OCI-LY7 (cell line): Measurements from ENCODE around the gene RGS17. TPM values are rescaled to one million over a fixed set of nuclear protein-coding genes. Genes with fewer than 3 reads are reported as not detected.

Source experiments
- BruUV-seq: library from RNA; stranded (reverse); fragments of 400-500 nt; replicated peaks from 2 replicates; lab custom pipeline; 2021; lab: Mats Ljungman, UMichigan
- CTCF ChIA-PET: fragments of 300-600 bp; sonication (Branson Sonifier 250); formaldehyde crosslinking; loops from one replicate; lab custom pipeline; 2022; ENCODE audit warnings: antibody characterized with exemption; ENCODE audit not compliant: unreplicated experiment; lab: Charles Lee
- POLR2A ChIA-PET: fragments of 300-600 bp; sonication (Branson Sonifier 250); formaldehyde crosslinking; loops from one replicate; lab custom pipeline; 2022; ENCODE audit warnings: antibody characterized with exemption; lab: Charles Lee
- DNase-seq: peaks from one replicate; pipeline ENCODE4 v3.0.0-alpha.2; 2015; ENCODE audit warnings: low spot score
- H2AFZ ChIP-seq: fragments of 200-600 bp; sonication (generic), shearing (Covaris generic); 2 replicates; pipeline ENCODE4 v1.6.1; 2014; ENCODE audit warnings: mild to moderate bottlenecking, antibody characterized with exemption, low read length, moderate library complexity
- H3K27ac ChIP-seq: fragments of 200-600 bp; sonication (generic); 2 replicates; pipeline ENCODE4 v1.5.1; 2014; ENCODE audit warnings: mixed run types, low read depth, mild to moderate bottlenecking, moderate library complexity, low read length, inconsistent platforms; ENCODE audit not compliant: poor library complexity, severe bottlenecking
- H3K36me3 ChIP-seq: fragments of 200-600 bp; sonication (generic); 2 replicates; pipeline ENCODE4 v1.6.1; 2014; ENCODE audit warnings: mild to moderate bottlenecking, antibody characterized with exemption, low read length, moderate library complexity, mixed read lengths; ENCODE audit not compliant: insufficient read depth
- H3K4me1 ChIP-seq: fragments of 200-600 bp; sonication (generic); 2 replicates; pipeline ENCODE4 v1.5.1; 2014; ENCODE audit warnings: mild to moderate bottlenecking, low read length; ENCODE audit not compliant: insufficient read depth, poor library complexity, severe bottlenecking
- H3K4me2 ChIP-seq: fragments of 200-600 bp; sonication (generic); 2 replicates; pipeline ENCODE4 v1.6.1; 2014; ENCODE audit warnings: mild to moderate bottlenecking, low read length
- H3K4me3 ChIP-seq: fragments of 200-600 bp; sonication (generic); 2 replicates; pipeline ENCODE4 v1.5.1; 2014; ENCODE audit warnings: mild to moderate bottlenecking, low read depth, low read length; ENCODE audit not compliant: poor library complexity, severe bottlenecking
- H3K79me2 ChIP-seq: fragments of 200-600 bp; sonication (generic); 2 replicates; pipeline ENCODE4 v1.6.1; 2016; ENCODE audit warnings: low read depth, mild to moderate bottlenecking, low read length, moderate library complexity, mixed read lengths; ENCODE audit not compliant: insufficient read depth
- H3K9me2 ChIP-seq: fragments of 200-600 bp; sonication (generic); 2 replicates; pipeline ENCODE4 v1.6.1; 2016; ENCODE audit warnings: mild to moderate bottlenecking, low read length, mixed read lengths; ENCODE audit not compliant: insufficient read depth
- H3K9me3 ChIP-seq: fragments of 200-600 bp; sonication (generic); 2 replicates; pipeline ENCODE4 v1.6.1; 2014; ENCODE audit warnings: mild to moderate bottlenecking, mixed run types, low read length, mixed read lengths
- H4K20me1 ChIP-seq: fragments of 200-600 bp; sonication (generic); 2 replicates; pipeline ENCODE4 v1.6.1; 2014; ENCODE audit warnings: mild to moderate bottlenecking, antibody characterized with exemption, low read length, moderate library complexity, mixed read lengths; ENCODE audit not compliant: insufficient read depth
- EZH2phosphoT487 ChIP-seq: fragments of 200-600 bp; sonication (generic); IDR thresholded peaks from 2 replicates; pipeline ENCODE4 v1.6.1; 2018; ENCODE audit warnings: low read depth, borderline replicate concordance, mild to moderate bottlenecking, mixed run types, antibody characterized with exemption, low read length, moderate library complexity, mixed read lengths
- intact Hi-C: fragments of 100-400 bp; cut with micrococcal nuclease; formaldehyde crosslinking; loops from one replicate; pipeline ENCODE4 v1.10.0; 2022; ENCODE audit not compliant: unreplicated experiment
- total RNA-seq, 2 experiments: library from RNA; depleted of rRNA in 1 of 2; stranded (reverse); fragments of >200 nt in 1 of 2; shearing (Covaris generic) in 1 of 2; gene quantifications; 2 replicates each; pipeline ENCODE4 v1.2.3, GENCODE V29; 2014 to 2022
- TF ChIP-seq, protein P1 (sequence below): fragments of 200-600 bp; sonication (generic); conservative IDR thresholded peaks from 2 replicates; pipeline ENCODE4 v1.5.1; 2014; ENCODE audit warnings: mild to moderate bottlenecking, antibody characterized with exemption, low read length, moderate library complexity, mixed read lengths

Gene RGS17
- total RNA-seq, 2 experiments from 2014 or later, result not detected

DNA sequence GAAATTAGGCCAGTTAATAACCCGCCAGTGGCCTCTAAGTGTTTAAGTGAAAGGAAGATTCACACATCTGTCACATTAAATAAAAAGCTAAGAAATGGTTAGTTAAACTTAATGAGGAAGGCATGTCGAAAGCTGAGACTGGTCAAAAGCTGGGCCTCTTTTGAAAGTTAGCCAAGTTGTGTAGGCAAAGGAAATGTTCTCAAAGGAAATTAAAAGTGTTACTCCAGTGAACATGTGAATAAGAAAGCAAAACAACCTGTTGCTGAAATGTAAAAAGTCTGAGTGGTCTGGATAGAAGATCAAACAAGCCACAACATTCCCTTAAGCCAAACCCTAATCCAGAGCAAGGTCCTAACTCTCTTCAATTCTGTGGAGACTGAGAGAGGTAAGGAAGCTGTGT is 117.6 kb downstream of the RGS17 start:
- H3K79me2 ChIP-seq, result no peaks in the 10 kb centered on the region
- TF ChIP-seq, protein P1, sequence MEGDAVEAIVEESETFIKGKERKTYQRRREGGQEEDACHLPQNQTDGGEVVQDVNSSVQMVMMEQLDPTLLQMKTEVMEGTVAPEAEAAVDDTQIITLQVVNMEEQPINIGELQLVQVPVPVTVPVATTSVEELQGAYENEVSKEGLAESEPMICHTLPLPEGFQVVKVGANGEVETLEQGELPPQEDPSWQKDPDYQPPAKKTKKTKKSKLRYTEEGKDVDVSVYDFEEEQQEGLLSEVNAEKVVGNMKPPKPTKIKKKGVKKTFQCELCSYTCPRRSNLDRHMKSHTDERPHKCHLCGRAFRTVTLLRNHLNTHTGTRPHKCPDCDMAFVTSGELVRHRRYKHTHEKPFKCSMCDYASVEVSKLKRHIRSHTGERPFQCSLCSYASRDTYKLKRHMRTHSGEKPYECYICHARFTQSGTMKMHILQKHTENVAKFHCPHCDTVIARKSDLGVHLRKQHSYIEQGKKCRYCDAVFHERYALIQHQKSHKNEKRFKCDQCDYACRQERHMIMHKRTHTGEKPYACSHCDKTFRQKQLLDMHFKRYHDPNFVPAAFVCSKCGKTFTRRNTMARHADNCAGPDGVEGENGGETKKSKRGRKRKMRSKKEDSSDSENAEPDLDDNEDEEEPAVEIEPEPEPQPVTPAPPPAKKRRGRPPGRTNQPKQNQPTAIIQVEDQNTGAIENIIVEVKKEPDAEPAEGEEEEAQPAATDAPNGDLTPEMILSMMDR, result no peak
- TF ChIP-seq EZH2phosphoT487, result no peak
- no peak overlapping the region for H2AFZ ChIP-seq
- ChIA-PET CTCF (no interaction called here), POLR2A (interaction anchor here (0.7 kb wide), 1 partner anchor 944 kb away, joined by 3 read pairs; no protein-coding TSS in a partner anchor)
- H3K4me3 ChIP-seq, result no peak overlapping the region
- H3K9me2 ChIP-seq, result no peaks in the 10 kb centered on the region
- no peaks in the 10 kb centered on the region for H3K4me1 ChIP-seq
- no TSS peak for BruUV-seq
- H3K4me2 ChIP-seq, result no peak overlapping the region
- H3K9me3 ChIP-seq, result no peaks in the 10 kb centered on the region; the same call in 1 of the 2 replicates
- no peak overlapping the region for H3K27ac ChIP-seq
- no peaks in the 10 kb centered on the region for H3K36me3 ChIP-seq
- intact Hi-C loops, result no loop called here
- H4K20me1 ChIP-seq, result no peaks in the 10 kb centered on the region
- DNase-seq, result no peak

DNA sequence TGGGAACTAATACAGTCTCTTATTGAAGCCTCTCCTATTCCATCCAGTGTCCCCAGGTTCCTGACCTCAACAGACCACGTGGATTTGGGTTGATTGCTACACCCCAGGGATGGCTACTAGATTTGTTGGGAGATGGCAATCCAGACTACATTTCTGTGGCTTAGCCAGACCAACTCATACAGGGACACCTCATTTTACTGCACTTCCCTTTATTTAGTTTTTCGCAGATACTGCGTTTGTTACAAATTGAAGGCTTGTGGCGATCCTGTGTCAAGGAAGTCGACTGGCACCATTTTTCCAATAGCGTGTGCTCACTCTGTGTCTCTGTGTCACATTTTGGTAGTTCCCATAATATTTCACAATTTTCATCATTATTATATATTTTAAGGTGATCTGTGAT is 118.2 kb downstream of the RGS17 start:
- no peak overlapping the region for H3K4me3 ChIP-seq
- ChIA-PET POLR2A (no interaction called here), CTCF (no interaction called here)

DNA sequence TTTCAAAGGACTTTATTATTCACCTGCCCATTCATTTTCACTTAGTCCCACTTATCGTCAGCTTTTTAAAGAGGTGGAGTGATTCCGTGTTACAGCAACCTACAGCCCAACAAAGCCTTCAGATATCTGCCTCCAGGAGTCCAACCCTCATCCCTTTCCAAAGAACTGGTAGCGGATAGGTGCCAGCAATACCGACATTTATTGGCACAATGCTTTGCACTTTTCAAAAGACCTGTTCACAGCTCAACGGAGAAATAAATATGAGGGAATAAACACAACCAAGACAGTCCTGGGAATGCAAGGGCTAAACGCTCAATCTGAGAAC is 127.8 kb downstream of the RGS17 start:
- TF ChIP-seq EZH2phosphoT487, result no peak
- TF ChIP-seq, protein P1, result no peak
- BruUV-seq, result no TSS peak
- POLR2A ChIA-PET, result interaction anchor here (1.3 kb wide), 1 partner anchor 26 kb away, joined by 6 read pairs; no protein-coding TSS in a partner anchor

More for the DNA sequence above, 118.2 kb downstream of the RGS17 start:
- Histone ChIP-seq H3K4me1 (no peaks in the 10 kb centered on the region), H3K4me2 (no peak overlapping the region), H3K9me2 (no peaks in the 10 kb centered on the region), H4K20me1 (no peaks in the 10 kb centered on the region), H2AFZ (no peak overlapping the region), H3K9me3 (no peaks in the 10 kb centered on the region; the same call in 1 of the 2 replicates), H3K79me2 (no peaks in the 10 kb centered on the region), H3K27ac (no peak overlapping the region), H3K36me3 (no peaks in the 10 kb centered on the region)
- no TSS peak for BruUV-seq
- TF ChIP-seq EZH2phosphoT487, result no peak
- TF ChIP-seq, protein P1, result no peak
- DNase-seq, result no peak
- intact Hi-C loops, result no loop called here

More for the DNA sequence above, 127.8 kb downstream of the RGS17 start:
- H3K9me3 ChIP-seq, result no peaks in the 10 kb centered on the region; the same call in 1 of the 2 replicates
- intact Hi-C loops, result loop anchor here (2.0 to 5.0 kb wide), 4 partner anchors 21 to 701 kb away; partner anchors contain the start of gene FBXO5
- peaks cover 22% of the 10 kb centered on the region for H3K4me1 ChIP-seq
- H2AFZ ChIP-seq, result peak overlapping the region; percentile 95
- H3K9me2 ChIP-seq, result no peaks in the 10 kb centered on the region
- H3K4me2 ChIP-seq, result peak overlapping the region; percentile 86
- H3K79me2 ChIP-seq, result peaks cover 58% of the 10 kb centered on the region
- peak overlapping the region; percentile 75 for H3K4me3 ChIP-seq
- H4K20me1 ChIP-seq, result peaks cover 9% of the 10 kb centered on the region; the same call in 1 of the 2 replicates
- H3K36me3 ChIP-seq, result peaks cover 26% of the 10 kb centered on the region
- no peak for DNase-seq
- H3K27ac ChIP-seq, result peak overlapping the region; percentile 57
- CTCF ChIA-PET, result no interaction called here
